Heart left ventricle (tissue), 13 donors: ENCODE results near the gene MTHFR.

Experiments
- CTCF ChIP-seq, 12 donors: fragments of 200-600 bp; sonication (generic) in 4 of 12; IDR thresholded peaks; one replicate each; pipeline versions ENCODE4 v1.5.0 to v1.8.0; 2018 to 2022; ENCODE audit warnings: antibody characterized with exemption in 12 of 12, mild to moderate bottlenecking in 5 of 12
- POLR2A ChIP-seq, 2 donors: fragments of 450-650 bp; IDR thresholded peaks; one replicate each; pipeline ENCODE4 v1.6.1; 2017; ENCODE audit warnings: antibody characterized with exemption in 2 of 2, mild to moderate bottlenecking in 2 of 2, moderate library complexity in 2 of 2
- donor health status: ischemic (EF 13 %, LVEDD 7.1; RV severe dilation, severe dysfunction).
- donor health status: DM: no; HTN: yes; CAD: no.
- donor health status: DM: no; HTN: no; CAD: no.
- donor health status: ischemic (EF 25% LVEDD 6.9; RV normal size, moderate dysfunction).
- donor health status: ischemic (EF 25% LVEDD 5.7; RV mildly dilated, moderate dysfunction).
- donor health status: ischemic (EF 35%, LVEDD 5.7; RV mildly dilated, moderate dysfunction).
- donor health status: nonischemic (EF 11% LVEDD 7.7; RV severe dilation, severe dysfunction).
- donor health status: DM: yes; HTN: yes; CAD: no.
- donor health status: PGD.
- donor health status: ischemic (EF 29% LVEDD 5.4; RV normal size, mild dysfunction).
- donor health status: nonischemic (EF 23%, LVEDD 6.1; RV moderate dilation, normal function).

DNA sequence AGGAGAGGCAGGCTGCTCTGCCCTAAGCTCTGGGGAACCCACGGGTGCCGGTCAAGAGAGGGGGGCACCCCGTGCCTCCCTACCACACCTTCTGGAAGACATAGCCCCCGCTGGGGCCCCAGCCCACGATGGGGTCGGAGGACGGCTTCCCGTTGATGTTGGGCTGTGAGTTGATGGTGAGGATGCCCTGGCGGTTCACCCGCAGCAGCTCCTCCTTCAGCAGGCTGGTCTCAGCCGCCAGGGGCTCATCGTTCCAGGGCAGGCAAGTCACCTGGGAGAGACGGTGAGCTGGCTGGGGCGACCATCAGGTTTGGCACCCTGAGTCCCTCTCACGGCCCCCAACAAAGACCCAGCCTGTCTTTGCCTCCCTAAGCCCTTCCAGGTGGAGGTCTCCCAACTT is 11.9 kb downstream of the MTHFR start:
- TF ChIP-seq CTCF (IDR thresholded peaks at IDR 0.05) = no peak
- no peak for TF ChIP-seq POLR2A (IDR thresholded peaks at IDR 0.05)
